H9 (cell line): ENCODE data around the gene VRK1. TPM values are rescaled to one million over a fixed set of nuclear protein-coding genes. Genes with fewer than 3 reads are reported as not detected.
A peak's percentile ranks its signal among the peaks of the same experiment; 100 is the strongest.

Source experiments
- DNase-seq: peaks from one replicate; pipeline ENCODE4 v3.0.0-alpha.2; 2017
- H2AFZ ChIP-seq: one replicate; pipeline ENCODE4 v1.6.1; 2013; ENCODE audit warnings: mild to moderate bottlenecking, low read length, control low read depth, moderate library complexity
- H2AK5ac ChIP-seq: 2 replicates; pipeline ENCODE4 v1.6.1; 2013; ENCODE audit warnings: low read length, control low read depth, mixed read lengths; ENCODE audit not compliant: insufficient read length
- H2BK120ac ChIP-seq: one replicate; pipeline ENCODE4 v1.6.1; 2013; ENCODE audit warnings: low read depth, mild to moderate bottlenecking, low read length, control low read depth, inconsistent platforms; ENCODE audit not compliant: poor library complexity, severe bottlenecking
- H2BK12ac ChIP-seq: 2 replicates; pipeline ENCODE4 v1.6.1; 2013; ENCODE audit warnings: low read length, control low read depth, mixed read lengths, low read depth; ENCODE audit not compliant: insufficient read length
- H2BK15ac ChIP-seq: 2 replicates; pipeline ENCODE4 v1.6.1; 2013; ENCODE audit warnings: low read depth, low read length, control low read depth
- H2BK20ac ChIP-seq: one replicate; pipeline ENCODE4 v1.6.1; 2013; ENCODE audit warnings: low read depth, mild to moderate bottlenecking, low read length, control low read depth, inconsistent platforms; ENCODE audit not compliant: poor library complexity, severe bottlenecking
- H2BK5ac ChIP-seq: 2 replicates; pipeline ENCODE4 v1.6.1; 2013; ENCODE audit warnings: low read length, control low read depth, mixed read lengths; ENCODE audit not compliant: insufficient read length
- H3K14ac ChIP-seq: 2 replicates; pipeline ENCODE4 v1.6.1; 2013; ENCODE audit warnings: low read length, control low read depth; ENCODE audit not compliant: insufficient read depth
- H3K18ac ChIP-seq: 2 replicates; pipeline ENCODE4 v1.6.1; 2013; ENCODE audit warnings: low read depth, mild to moderate bottlenecking, mixed read lengths, low read length, control low read depth; ENCODE audit not compliant: insufficient read length
- H3K23ac ChIP-seq: 2 replicates; pipeline ENCODE4 v1.6.1; 2013; ENCODE audit warnings: low read length, control low read depth, mixed read lengths, low read depth; ENCODE audit not compliant: insufficient read length
- H3K23me2 ChIP-seq: 2 replicates; pipeline ENCODE4 v1.6.1; 2013; ENCODE audit warnings: low read depth, mild to moderate bottlenecking, mixed read lengths, low read length, control low read depth; ENCODE audit not compliant: insufficient read length, poor library complexity, severe bottlenecking
- H3K27ac ChIP-seq: 2 replicates; pipeline ENCODE4 v1.5.1; 2013; ENCODE audit warnings: low read length, control low read depth, mixed read lengths, low read depth; ENCODE audit not compliant: insufficient read length
- H3K27me3 ChIP-seq: 2 replicates; pipeline ENCODE4 v1.6.1; 2013; ENCODE audit warnings: low read length, control low read depth, inconsistent platforms; ENCODE audit not compliant: insufficient read depth
- H3K4ac ChIP-seq: 2 replicates; pipeline ENCODE4 v1.6.1; 2013; ENCODE audit warnings: low read depth, mild to moderate bottlenecking, control low read depth, inconsistent platforms, low read length, moderate library complexity
- H3K4me1 ChIP-seq: 2 replicates; pipeline ENCODE4 v1.6.1; 2013; ENCODE audit warnings: low read length, control low read depth, inconsistent platforms; ENCODE audit not compliant: insufficient read depth
- H3K4me2 ChIP-seq: 2 replicates; pipeline ENCODE4 v1.6.1; 2013; ENCODE audit warnings: low read length, control low read depth, mixed read lengths; ENCODE audit not compliant: insufficient read length, insufficient read depth
- H3K56ac ChIP-seq: 2 replicates; pipeline ENCODE4 v1.6.1; 2013; ENCODE audit warnings: low read depth, mild to moderate bottlenecking, mixed read lengths, low read length, control low read depth; ENCODE audit not compliant: insufficient read length
- H3K79me1 ChIP-seq: 2 replicates; pipeline ENCODE4 v1.6.1; 2013; ENCODE audit warnings: low read depth, mild to moderate bottlenecking, moderate library complexity, low read length, control low read depth, inconsistent platforms; ENCODE audit not compliant: insufficient read depth, poor library complexity, severe bottlenecking
- H3K79me2 ChIP-seq: 2 replicates; pipeline ENCODE4 v1.6.1; 2013; ENCODE audit warnings: low read length, control low read depth, inconsistent platforms; ENCODE audit not compliant: insufficient read depth
- H3K9ac ChIP-seq: 2 replicates; pipeline ENCODE4 v1.6.1; 2013; ENCODE audit warnings: low read length, control low read depth, mixed read lengths; ENCODE audit not compliant: insufficient read length; ENCODE audit errors: extremely low read depth
- H3K9me3 ChIP-seq: one replicate; pipeline ENCODE4 v1.6.1; 2013; ENCODE audit warnings: low read depth, low read length, inconsistent platforms; ENCODE audit not compliant: control insufficient read depth
- H3T11ph ChIP-seq: one replicate; pipeline ENCODE4 v1.6.1; 2013; ENCODE audit warnings: mild to moderate bottlenecking, low read length, control low read depth, inconsistent platforms
- H4K20me1 ChIP-seq: one replicate; pipeline ENCODE4 v1.6.1; 2013; ENCODE audit not compliant: control insufficient read depth, insufficient read length, insufficient read depth
- H4K5ac ChIP-seq: 2 replicates; pipeline ENCODE4 v1.6.1; 2013; ENCODE audit warnings: low read depth, mild to moderate bottlenecking, mixed read lengths, low read length, control low read depth; ENCODE audit not compliant: insufficient read length
- H4K8ac ChIP-seq: replicated peaks from 2 replicates; pipeline ENCODE4 v1.6.1; 2013; ENCODE audit warnings: low read length, control low read depth, mixed read lengths, low read depth; ENCODE audit not compliant: insufficient read length
- H4K91ac ChIP-seq: 2 replicates; pipeline ENCODE4 v1.6.1; 2013; ENCODE audit warnings: low read depth, mild to moderate bottlenecking, moderate library complexity, mixed read lengths, low read length, control low read depth; ENCODE audit not compliant: insufficient read length
- H3K27ac Mint-ChIP-seq, 3 experiments: 2 replicates in 2 of 3; 3 replicates in 1 of 3; pipeline ENCODE4 v1.8.0; 2020 to 2021; ENCODE audit warnings: mixed read lengths in 3 of 3, mild to moderate bottlenecking in 1 of 3, moderate library complexity in 1 of 3
- H3K27me3 Mint-ChIP-seq: 2 replicates; pipeline ENCODE4 v1.8.0; 2021; ENCODE audit warnings: low read depth, mild to moderate bottlenecking, moderate library complexity, mixed read lengths
- H3K36me3 Mint-ChIP-seq, 3 experiments: 2 replicates in 2 of 3; 3 replicates in 1 of 3; pipeline ENCODE4 v1.8.0; 2020 to 2021; ENCODE audit warnings: low read depth in 3 of 3, mixed read lengths in 3 of 3; ENCODE audit not compliant: insufficient read depth in 1 of 3
- H3K4me1 Mint-ChIP-seq, 2 experiments: 2 replicates each; pipeline ENCODE4 v1.8.0; 2020; ENCODE audit warnings: mixed read lengths in 2 of 2
- H3K4me3 Mint-ChIP-seq, 2 experiments: 2 replicates in 1 of 2; 3 replicates in 1 of 2; pipeline ENCODE4 v1.8.0; 2020 to 2021; ENCODE audit warnings: mild to moderate bottlenecking in 2 of 2, mixed read lengths in 2 of 2, moderate library complexity in 1 of 2
- H3K9me3 Mint-ChIP-seq, 2 experiments: 2 replicates in 1 of 2; 3 replicates in 1 of 2; pipeline ENCODE4 v1.8.0; 2020; ENCODE audit warnings: mild to moderate bottlenecking in 2 of 2, mixed read lengths in 2 of 2, moderate library complexity in 1 of 2
- CTCF ChIP-seq: fragments of 200-600 bp; sonication (generic); conservative IDR thresholded peaks from 3 replicates; pipeline ENCODE4 v1.8.0; 2021; ENCODE audit warnings: antibody characterized with exemption, mild to moderate bottlenecking
- WGBS: extraction: QIAGEN DNeasy Blood & Tissue Kit; methylation state at CpG from one replicate; pipeline ENCODE4 v1.1.7; 2013; ENCODE audit warnings: missing lambda C conversion rate, low lambda C conversion rate, mixed read lengths; ENCODE audit not compliant: insufficient read length; ENCODE audit errors: extremely low coverage; 5-methylcytosine and 5-hydroxymethylcytosine counted together
- total RNA-seq: library from RNA; stranded (reverse); gene quantifications from 2 replicates; pipeline ENCODE4 v1.2.1, GENCODE V29; 2021

Gene VRK1
- total RNA-seq, 1 experiment from 2014 or later, result 55.7 TPM

- Histone ChIP-seq H3K27ac (no peak overlapping the region), H2BK20ac (no peak overlapping the region), H4K8ac (no peak overlapping the region), H4K91ac (no peak overlapping the region), H2BK15ac (no peak overlapping the region), H3K79me2 (peaks cover 24% of the 10 kb centered on the region; the same call in 1 of the 2 replicates), H3T11ph (no peak overlapping the region), H3K23me2 (peaks cover 6% of the 10 kb centered on the region), H3K56ac (no peak overlapping the region), H4K5ac (no peak overlapping the region), H3K14ac (no peak overlapping the region), H2AK5ac (no peak overlapping the region), H2AFZ (no peak overlapping the region), H3K4me2 (no peak overlapping the region), H3K23ac (no peak overlapping the region), H4K20me1 (no peaks in the 10 kb centered on the region), H3K4me1 (no peaks in the 10 kb centered on the region), H3K9ac (no peak overlapping the region), H3K27me3 (no peaks in the 10 kb centered on the region), H3K4ac (no peak overlapping the region), H3K79me1 (peaks cover 9% of the 10 kb centered on the region), H2BK5ac (no peak overlapping the region), H3K18ac (no peak overlapping the region), H3K9me3 (no peaks in the 10 kb centered on the region), H2BK12ac (no peak overlapping the region), H2BK120ac (no peak overlapping the region)
- peak overlapping the region in 1 of 2 experiments; percentile 10; a peak in 2 of 5 replicates for H3K4me3 Mint-ChIP-seq
- peaks cover 26 to 34% of the 10 kb centered on the region in 2 experiments for H3K4me1 Mint-ChIP-seq
- no peak for TF ChIP-seq CTCF
- WGBS, result no CpG with 5 or more reads among the region's 7 CpGs
- DNase-seq, result no peak
- H3K27me3 Mint-ChIP-seq, result peaks cover 4% of the 10 kb centered on the region; the same call in 1 of the 2 replicates
- no peak overlapping the region for H3K27ac Mint-ChIP-seq
- no peaks in the 10 kb centered on the region; a peak in 1 of 5 replicates for H3K9me3 Mint-ChIP-seq
- H3K36me3 Mint-ChIP-seq, result no peaks in the 10 kb centered on the region
Observed at GRCh38 chr14:96799489-96800054, 2.4 kb downstream of the VRK1 start.
